ENCODE results near the gene IGSF3. TPM values are rescaled to one million over a fixed set of nuclear protein-coding genes. Genes with fewer than 3 reads are reported as not detected.

IGSF3 gene
- total and polyA plus RNA-seq, 2 experiments from 2014 or later: 7.3 to 37.8 TPM

- no peak overlapping the region for H3K27ac Mint-ChIP-seq
- Histone ChIP-seq H3K9me2 (ENCODE audit: insufficient read depth) (no peaks in the 10 kb centered on the region), H3K4me3 (no peak overlapping the region), H3F3A (replicated peaks; ENCODE audit: low read depth) (no peaks in the 10 kb centered on the region), H3K79me2 (replicated peaks; ENCODE audit: insufficient read depth) (no peaks in the 10 kb centered on the region), H2AFZ (no peak overlapping the region), H3K27me3 (ENCODE audit: insufficient read depth) (no peaks in the 10 kb centered on the region), H3K4me1 (ENCODE audit: insufficient read depth) (no peaks in the 10 kb centered on the region), H3K4me2 (no peak overlapping the region), H3K36me3 (ENCODE audit: insufficient read depth) (no peaks in the 10 kb centered on the region), H4K20me1 (replicated peaks; ENCODE audit: insufficient read depth) (no peaks in the 10 kb centered on the region), H3K27ac (ENCODE audit: low read depth) (no peak overlapping the region)
- H3K27me3 Mint-ChIP-seq (ENCODE audit: insufficient read depth, low read depth, poor library complexity): peaks cover 5% of the 10 kb centered on the region
- H3K9me3 Mint-ChIP-seq: no peaks in the 10 kb centered on the region
- peaks cover 2% of the 10 kb centered on the region; the same call in 1 of the 3 replicates for H3K4me1 Mint-ChIP-seq
- no peak overlapping the region for H3K4me3 Mint-ChIP-seq
- no peak for DNase-seq (ENCODE audit: low spot score)
- TF ChIP-seq CREB1 (CRISPR knock-in tag; IDR thresholded peaks at IDR 0.05; ENCODE audit: low read depth) (no peak), STAT1 (IDR thresholded peaks at IDR 0.05; ENCODE audit: unreplicated experiment) (no peak), EZH2 (IDR thresholded peaks at IDR 0.05; ENCODE audit: low read depth, unreplicated experiment) (no peak), POLR2AphosphoS5 (IDR thresholded peaks at IDR 0.05; ENCODE audit: low read depth) (no peak), NANOG (IDR thresholded peaks at IDR 0.05; ENCODE audit: borderline replicate concordance) (no peak), ZNF331 (CRISPR knock-in tag; IDR thresholded peaks at IDR 0.05; ENCODE audit: low read depth) (no peak), JUNB (IDR thresholded peaks at IDR 0.05; ENCODE audit: unreplicated experiment) (no peak), ZNF114 (CRISPR knock-in tag; IDR thresholded peaks at IDR 0.05) (no peak), ZNF462 (CRISPR knock-in tag; IDR thresholded peaks at IDR 0.05) (no peak), EZH2phosphoT487 (IDR thresholded peaks at IDR 0.05; ENCODE audit: unreplicated experiment) (no peak), CTCF (conservative IDR thresholded peaks at IDR 0.05; ENCODE audit: low read depth in 2 of 2) (no peak)
- TF ChIP-seq, protein P1, sequence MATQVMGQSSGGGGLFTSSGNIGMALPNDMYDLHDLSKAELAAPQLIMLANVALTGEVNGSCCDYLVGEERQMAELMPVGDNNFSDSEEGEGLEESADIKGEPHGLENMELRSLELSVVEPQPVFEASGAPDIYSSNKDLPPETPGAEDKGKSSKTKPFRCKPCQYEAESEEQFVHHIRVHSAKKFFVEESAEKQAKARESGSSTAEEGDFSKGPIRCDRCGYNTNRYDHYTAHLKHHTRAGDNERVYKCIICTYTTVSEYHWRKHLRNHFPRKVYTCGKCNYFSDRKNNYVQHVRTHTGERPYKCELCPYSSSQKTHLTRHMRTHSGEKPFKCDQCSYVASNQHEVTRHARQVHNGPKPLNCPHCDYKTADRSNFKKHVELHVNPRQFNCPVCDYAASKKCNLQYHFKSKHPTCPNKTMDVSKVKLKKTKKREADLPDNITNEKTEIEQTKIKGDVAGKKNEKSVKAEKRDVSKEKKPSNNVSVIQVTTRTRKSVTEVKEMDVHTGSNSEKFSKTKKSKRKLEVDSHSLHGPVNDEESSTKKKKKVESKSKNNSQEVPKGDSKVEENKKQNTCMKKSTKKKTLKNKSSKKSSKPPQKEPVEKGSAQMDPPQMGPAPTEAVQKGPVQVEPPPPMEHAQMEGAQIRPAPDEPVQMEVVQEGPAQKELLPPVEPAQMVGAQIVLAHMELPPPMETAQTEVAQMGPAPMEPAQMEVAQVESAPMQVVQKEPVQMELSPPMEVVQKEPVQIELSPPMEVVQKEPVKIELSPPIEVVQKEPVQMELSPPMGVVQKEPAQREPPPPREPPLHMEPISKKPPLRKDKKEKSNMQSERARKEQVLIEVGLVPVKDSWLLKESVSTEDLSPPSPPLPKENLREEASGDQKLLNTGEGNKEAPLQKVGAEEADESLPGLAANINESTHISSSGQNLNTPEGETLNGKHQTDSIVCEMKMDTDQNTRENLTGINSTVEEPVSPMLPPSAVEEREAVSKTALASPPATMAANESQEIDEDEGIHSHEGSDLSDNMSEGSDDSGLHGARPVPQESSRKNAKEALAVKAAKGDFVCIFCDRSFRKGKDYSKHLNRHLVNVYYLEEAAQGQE (IDR thresholded peaks at IDR 0.05; ENCODE audit: unreplicated experiment): no peak
- TF ChIP-seq, protein P2, sequence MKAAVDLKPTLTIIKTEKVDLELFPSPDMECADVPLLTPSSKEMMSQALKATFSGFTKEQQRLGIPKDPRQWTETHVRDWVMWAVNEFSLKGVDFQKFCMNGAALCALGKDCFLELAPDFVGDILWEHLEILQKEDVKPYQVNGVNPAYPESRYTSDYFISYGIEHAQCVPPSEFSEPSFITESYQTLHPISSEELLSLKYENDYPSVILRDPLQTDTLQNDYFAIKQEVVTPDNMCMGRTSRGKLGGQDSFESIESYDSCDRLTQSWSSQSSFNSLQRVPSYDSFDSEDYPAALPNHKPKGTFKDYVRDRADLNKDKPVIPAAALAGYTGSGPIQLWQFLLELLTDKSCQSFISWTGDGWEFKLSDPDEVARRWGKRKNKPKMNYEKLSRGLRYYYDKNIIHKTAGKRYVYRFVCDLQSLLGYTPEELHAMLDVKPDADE (IDR thresholded peaks at IDR 0.05): no peak
- ATAC-seq: no peak
- no peaks in the 10 kb centered on the region for H3K36me3 Mint-ChIP-seq (ENCODE audit: low read depth)
Measured at GRCh38 chr1:116676291-116676690, 8.8 kb upstream of the IGSF3 start.
